ENCODE data around the gene BTBD19.

The BTBD19 gene

DNA sequence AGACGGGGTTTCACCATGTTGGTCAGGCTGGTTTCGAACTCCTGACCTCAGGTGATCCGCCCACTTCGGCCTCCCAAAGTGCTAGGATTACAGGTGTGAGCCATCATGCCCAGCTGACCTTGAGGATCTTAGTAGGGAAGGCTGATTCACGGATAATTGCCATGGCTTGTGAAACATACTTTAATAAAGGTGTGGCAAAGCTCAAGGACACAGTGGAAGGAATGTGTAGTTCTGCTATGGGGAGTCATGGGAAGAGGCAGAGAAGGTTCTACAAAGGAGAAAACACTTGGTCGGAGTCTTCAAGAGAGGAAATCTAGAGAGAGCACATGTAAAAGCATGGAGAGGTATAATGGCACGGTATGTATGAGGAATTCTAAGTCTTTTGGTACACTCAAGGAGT, 47.4 kb downstream of the BTBD19 start:
- no peak for DNase-seq (ENCODE audit: low read depth)

DNA sequence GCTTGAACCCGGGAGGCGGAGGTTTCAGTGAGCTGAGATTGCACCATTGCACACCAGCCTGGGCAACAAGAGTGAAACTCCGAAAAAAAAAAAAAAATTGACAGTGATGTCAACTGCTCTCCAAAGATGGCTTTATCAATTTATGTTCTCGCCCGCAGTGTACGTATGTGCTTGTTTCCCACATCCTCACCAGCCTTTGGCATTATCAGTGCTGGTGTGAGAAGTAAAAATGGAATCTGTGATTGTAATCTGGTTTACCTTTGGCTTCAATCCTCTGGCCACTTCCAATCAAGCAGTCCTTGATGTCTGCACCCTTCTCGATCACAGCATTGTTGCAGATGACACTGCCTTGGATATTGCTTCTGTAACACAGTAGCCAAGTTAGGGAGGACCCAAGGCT, 49.1 kb downstream of the BTBD19 start:
- no peak for DNase-seq (ENCODE audit: low read depth)

GRCh38 chr1:44860331-44860730, 52.0 kb downstream of the BTBD19 start:
- DNase-seq (ENCODE audit: low read depth), result no peak

DNA sequence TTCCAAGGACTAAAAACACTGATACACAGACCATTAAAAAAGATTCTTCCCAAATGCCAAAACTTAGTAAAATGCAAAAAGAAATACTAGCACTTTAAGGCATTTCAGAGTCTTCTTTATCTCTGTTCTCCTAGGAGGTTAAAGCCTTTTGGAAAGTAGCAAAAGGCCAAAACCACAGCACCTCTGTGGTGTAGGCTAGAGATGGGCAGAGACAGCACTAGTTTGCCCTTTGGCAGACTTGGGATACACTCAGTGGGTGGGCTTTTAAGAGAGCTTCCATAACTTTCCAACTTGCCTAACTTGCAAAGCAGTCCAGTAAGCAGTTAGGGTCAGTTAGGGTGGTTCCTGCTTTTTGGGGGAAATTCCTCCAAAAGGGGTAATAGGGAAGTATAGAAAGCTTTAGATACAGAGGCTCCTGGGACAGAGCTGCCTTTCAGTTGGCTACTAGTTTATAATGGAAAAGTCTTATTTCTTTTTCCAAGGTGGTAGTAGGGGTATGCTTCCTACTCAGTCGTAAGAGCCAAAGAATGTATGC, 52.6 kb downstream of the BTBD19 start:
- no peak for DNase-seq (ENCODE audit: low read depth)

GRCh38 chr1:44862829-44863401, 54.6 kb downstream of the BTBD19 start:
- DNase-seq (ENCODE audit: low read depth), result no peak
